HG03571 (cell line): ENCODE results near the gene KBTBD13.
"Not testable (repeated sequence)": the region's sequence is repeated elsewhere in the genome, so short reads cannot be mapped to it uniquely, and the experiment has no call there.

ENCODE experiments used
- ATAC-seq: cut with Tn5 transposase; IDR thresholded peaks from one replicate; pipeline ENCODE4 v1.9.1; 2021; ENCODE audit not compliant: unreplicated experiment

The KBTBD13 gene

GRCh38 chr15:65076486-65077290 is at the start of gene KBTBD13:
Gene KBTBD13, plus strand, starts transcription at chr15:65076746. Its CDS starts 70 bp downstream, at chr15:65076816.
- no peak for ATAC-seq

GRCh38 chr15:65026756-65027155 is 49.8 kb upstream of the KBTBD13 start:
- ATAC-seq: no peak

GRCh38 chr15:65027593-65027992 is 49.0 kb upstream of the KBTBD13 start:
- no peak for ATAC-seq

GRCh38 chr15:65028338-65028737 is 48.2 kb upstream of the KBTBD13 start:
- ATAC-seq: no peak

GRCh38 chr15:65028921-65029735 is 47.4 kb upstream of the KBTBD13 start, which contains the start of gene MTFMT:
Gene MTFMT, minus strand, starts transcription at chr15:65029639. Its CDS starts 26 bp downstream, at chr15:65029613.
- peak; percentile 74 for ATAC-seq

GRCh38 chr15:65029736-65030208 is 46.8 kb upstream of the KBTBD13 start:
- no peak for ATAC-seq

GRCh38 chr15:65032801-65033537 is 43.6 kb upstream of the KBTBD13 start:
- ATAC-seq: no peak

GRCh38 chr15:65033659-65034269 is 42.8 kb upstream of the KBTBD13 start:
- ATAC-seq: no peak

- no peak for ATAC-seq
These were observed 41.8 kb upstream of the KBTBD13 start for GRCh38 chr15:65034719-65035118.

- ATAC-seq: no peak
These were observed 39.2 kb upstream of the KBTBD13 start for GRCh38 chr15:65037309-65037708.

- ATAC-seq: no peak
These were observed 38.1 kb upstream of the KBTBD13 start for GRCh38 chr15:65038428-65038827.

GRCh38 chr15:65038836-65039235 is 37.7 kb upstream of the KBTBD13 start:
- ATAC-seq: no peak

GRCh38 chr15:65040461-65040860 is 36.1 kb upstream of the KBTBD13 start:
- ATAC-seq: no peak

- no peak for ATAC-seq
These were observed 34.8 kb upstream of the KBTBD13 start for GRCh38 chr15:65041787-65042186.

GRCh38 chr15:65042776-65043327 is 33.7 kb upstream of the KBTBD13 start:
- no peak for ATAC-seq

- not testable (repeated sequence) for ATAC-seq
These were observed 32.3 kb upstream of the KBTBD13 start for GRCh38 chr15:65044218-65044617.

GRCh38 chr15:65044724-65045481 is 31.6 kb upstream of the KBTBD13 start, which contains the start of gene SLC51B:
Gene SLC51B, plus strand, starts transcription at chr15:65045387. Its CDS starts 4,618 bp downstream, at chr15:65050005.
- no peak for ATAC-seq

GRCh38 chr15:65048241-65048640 is 28.3 kb upstream of the KBTBD13 start:
- ATAC-seq: no peak

GRCh38 chr15:65049418-65049840 is 27.1 kb upstream of the KBTBD13 start:
- ATAC-seq: peak; percentile 68
